Umbilical cord (tissue), 2 donors: ENCODE data around the gene RPL10A. TPM values are rescaled to one million over a fixed set of nuclear protein-coding genes. Genes with fewer than 3 reads are reported as not detected.
A peak's percentile ranks its signal among the peaks of the same experiment; 100 is the strongest.
"Not testable (repeated sequence)": the region's sequence is repeated elsewhere in the genome, so short reads cannot be mapped to it uniquely, and the experiment has no call there.

ENCODE experiments used
- DNase-seq: peaks from one replicate; pipeline ENCODE4 v3.0.0-alpha.2; 2015; ENCODE audit warnings: low spot score
- total RNA-seq: library from RNA; depleted of rRNA; stranded (reverse); fragments of >200 nt; gene quantifications from one replicate; pipeline ENCODE4 v1.2.3, GENCODE V29; 2014; ENCODE audit warnings: low replicate concordance; ENCODE audit not compliant: insufficient read depth

The RPL10A gene
- total RNA-seq: 2,541 TPM

DNA sequence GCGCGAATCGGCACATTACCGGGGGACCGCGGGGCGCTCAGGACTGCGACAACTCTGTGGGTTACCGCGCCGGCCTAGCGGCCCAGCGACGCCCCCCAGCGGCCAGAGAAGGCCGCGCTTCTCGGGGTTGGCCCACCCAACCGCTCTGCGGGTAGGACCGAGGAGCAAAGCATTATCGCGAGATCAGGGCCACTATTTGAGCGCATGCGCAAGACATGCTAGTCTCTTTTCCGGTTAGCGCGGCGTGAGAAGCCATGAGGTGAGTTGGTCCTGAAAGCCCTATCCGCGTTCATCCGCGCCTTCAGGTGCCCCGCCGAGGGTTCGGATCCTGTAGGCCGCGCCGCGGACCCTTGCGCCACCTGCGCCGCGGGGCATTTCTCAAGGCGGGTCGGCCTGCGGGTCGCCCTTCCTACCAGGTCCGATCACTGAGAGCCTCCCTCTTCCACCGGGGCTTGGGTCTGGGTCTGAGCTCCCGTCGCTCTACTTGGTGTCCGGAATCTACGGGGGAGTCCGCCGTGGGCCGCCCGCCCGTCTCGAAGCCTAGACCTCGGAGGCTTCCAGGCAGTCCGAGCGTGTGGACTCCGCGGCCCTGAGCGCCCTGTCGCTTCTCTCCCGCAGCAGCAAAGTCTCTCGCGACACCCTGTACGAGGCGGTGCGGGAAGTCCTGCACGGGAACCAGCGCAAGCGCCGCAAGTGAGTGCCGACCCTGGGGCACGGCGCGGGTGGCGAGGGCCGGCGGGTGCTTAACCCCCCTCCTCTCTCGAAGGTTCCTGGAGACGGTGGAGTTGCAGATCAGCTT is at the start of gene RPL10A:
TSS of gene RPL10A (plus strand) at position 221 of the 799 bp plus-strand sequence. CDS start at position 255, 34 bp downstream.
- DNase-seq: peak; percentile 98

GRCh38 chr6:35419417-35419816 is 48.8 kb upstream of the RPL10A start:
- DNase-seq: peak; percentile 30

GRCh38 chr6:35419961-35420360 is 48.2 kb upstream of the RPL10A start:
- DNase-seq: no peak

DNA sequence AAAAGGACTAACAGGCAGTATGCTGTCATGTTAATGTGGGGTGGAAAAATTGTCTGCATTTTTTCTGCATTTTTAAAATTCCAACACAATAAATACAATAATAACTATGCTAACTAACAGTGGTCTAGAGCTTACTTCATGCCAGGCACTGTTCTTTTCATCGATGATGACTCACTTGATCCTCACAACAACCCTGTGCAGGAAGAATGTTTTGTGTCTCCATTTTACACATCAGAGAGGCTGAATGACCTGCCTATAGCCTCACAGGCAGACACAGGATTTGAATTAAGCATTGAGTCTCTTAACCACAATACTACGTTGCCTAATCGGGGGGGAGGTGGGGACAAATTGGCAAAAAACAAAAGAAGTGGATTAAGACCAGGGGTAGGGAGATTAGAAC is 42.9 kb upstream of the RPL10A start:
- DNase-seq: peak; percentile 31

DNA sequence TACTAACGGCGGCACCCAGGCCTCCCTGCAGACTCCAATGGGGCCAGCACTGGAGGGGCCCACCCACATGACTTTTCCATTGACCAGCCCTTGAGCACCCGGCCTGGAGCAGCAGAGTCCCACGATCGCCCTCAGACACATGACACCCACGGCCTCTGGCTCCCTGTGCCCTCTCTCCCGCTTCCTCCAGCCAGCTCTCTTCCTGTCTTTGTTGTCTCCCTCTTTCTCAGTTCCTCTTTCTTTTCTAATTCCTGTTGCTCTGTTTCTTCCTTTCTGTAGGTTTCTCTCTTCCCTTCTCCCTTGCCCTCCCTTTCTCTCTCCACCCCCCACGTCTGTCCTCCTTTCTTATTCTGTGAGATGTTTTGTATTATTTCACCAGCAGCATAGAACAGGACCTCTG is 42.1 kb upstream of the RPL10A start:
- peak; percentile 14 for DNase-seq

DNA sequence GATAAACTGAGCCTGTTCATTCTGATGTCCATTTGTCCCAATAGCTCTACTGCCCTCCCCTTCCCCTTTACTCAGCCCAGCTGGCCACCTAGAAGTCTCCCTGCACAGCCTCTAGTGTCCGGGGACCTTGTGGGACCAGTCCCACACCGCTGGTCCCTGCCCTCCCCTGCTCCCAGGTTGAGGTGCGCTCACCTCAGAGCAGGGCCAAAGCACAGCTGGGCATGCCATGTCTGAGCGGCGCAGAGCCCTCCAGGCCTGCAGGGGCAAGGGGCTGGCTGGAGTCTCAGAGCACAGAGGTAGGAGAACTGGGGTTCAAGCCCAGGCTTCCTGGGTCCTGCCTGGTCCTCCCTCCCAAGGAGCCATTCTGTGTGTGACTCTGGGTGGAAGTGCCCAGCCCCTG is 40.8 kb upstream of the RPL10A start:
- DNase-seq: no peak

- DNase-seq: no peak
Observed at GRCh38 chr6:35427851-35428321, 40.3 kb upstream of the RPL10A start.

- DNase-seq: no peak
Observed at GRCh38 chr6:35428421-35429149, 39.6 kb upstream of the RPL10A start.

GRCh38 chr6:35429463-35429862 is 38.7 kb upstream of the RPL10A start:
- DNase-seq: no peak

GRCh38 chr6:35432291-35432690 is 35.9 kb upstream of the RPL10A start:
- DNase-seq: no peak

- not testable (repeated sequence) for DNase-seq
Observed at GRCh38 chr6:35432702-35433101, 35.5 kb upstream of the RPL10A start.

- DNase-seq: no peak
Observed at GRCh38 chr6:35435074-35435837, 32.9 kb upstream of the RPL10A start.

- no peak for DNase-seq
Observed at GRCh38 chr6:35436071-35436857, 31.9 kb upstream of the RPL10A start.

DNA sequence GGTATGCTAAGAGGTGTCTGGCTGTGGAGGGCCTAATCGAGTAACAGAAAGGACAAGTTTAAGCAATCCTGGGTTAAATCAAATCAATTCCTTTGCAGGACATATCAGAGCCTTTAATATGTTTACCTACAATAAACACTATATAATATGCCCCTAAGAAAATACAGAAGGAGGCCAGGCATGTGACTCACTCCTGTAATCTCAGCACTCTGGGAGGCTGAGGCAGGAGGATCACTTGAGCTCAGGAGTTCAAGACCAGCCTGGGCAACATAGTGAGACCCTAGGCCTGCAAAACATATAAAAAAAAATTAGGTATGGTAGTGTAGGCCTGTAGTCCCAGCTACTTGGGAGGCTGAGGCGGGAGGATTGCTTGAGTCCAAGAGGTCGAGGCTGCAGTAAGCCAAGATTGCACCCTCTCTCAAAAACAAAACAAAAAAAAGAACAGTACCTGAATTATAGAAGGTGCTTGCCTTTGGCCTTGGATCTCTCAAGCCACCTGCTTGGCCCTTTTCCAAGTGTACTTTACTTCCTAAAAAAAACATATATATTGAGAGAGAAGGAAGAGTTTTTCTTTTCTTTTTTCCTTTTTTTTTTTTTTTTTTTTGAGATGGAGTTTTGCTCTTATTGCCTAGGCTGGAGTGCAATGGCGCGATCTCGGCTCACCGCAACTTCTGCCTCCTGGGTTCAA is 29.7 kb upstream of the RPL10A start:
- DNase-seq: not testable (repeated sequence)

GRCh38 chr6:35439308-35439707 is 28.9 kb upstream of the RPL10A start:
- no peak for DNase-seq

- no peak for DNase-seq
Observed at GRCh38 chr6:35441205-35441604, 27.0 kb upstream of the RPL10A start.

DNA sequence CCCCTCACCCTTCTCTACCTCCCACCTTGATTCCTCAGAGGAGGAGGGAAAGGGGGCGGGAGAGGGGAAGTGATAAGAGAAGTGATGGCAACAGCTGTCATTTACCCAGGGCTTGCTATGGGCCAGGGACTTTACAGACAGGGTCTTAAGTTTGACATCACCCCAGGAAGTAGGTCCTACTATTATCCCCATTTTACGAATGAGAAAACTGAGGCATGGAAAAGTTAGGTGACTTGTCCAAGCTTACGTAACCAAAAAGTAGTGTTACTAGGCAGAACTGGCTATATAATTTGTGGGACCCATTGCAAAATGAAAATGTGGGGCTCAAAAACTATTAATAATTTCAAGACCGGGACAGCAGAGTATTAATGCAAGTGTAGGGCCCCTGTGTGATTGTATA is 26.6 kb upstream of the RPL10A start:
- no peak for DNase-seq

- no peak for DNase-seq
Observed at GRCh38 chr6:35442693-35443092, 25.5 kb upstream of the RPL10A start.

DNA sequence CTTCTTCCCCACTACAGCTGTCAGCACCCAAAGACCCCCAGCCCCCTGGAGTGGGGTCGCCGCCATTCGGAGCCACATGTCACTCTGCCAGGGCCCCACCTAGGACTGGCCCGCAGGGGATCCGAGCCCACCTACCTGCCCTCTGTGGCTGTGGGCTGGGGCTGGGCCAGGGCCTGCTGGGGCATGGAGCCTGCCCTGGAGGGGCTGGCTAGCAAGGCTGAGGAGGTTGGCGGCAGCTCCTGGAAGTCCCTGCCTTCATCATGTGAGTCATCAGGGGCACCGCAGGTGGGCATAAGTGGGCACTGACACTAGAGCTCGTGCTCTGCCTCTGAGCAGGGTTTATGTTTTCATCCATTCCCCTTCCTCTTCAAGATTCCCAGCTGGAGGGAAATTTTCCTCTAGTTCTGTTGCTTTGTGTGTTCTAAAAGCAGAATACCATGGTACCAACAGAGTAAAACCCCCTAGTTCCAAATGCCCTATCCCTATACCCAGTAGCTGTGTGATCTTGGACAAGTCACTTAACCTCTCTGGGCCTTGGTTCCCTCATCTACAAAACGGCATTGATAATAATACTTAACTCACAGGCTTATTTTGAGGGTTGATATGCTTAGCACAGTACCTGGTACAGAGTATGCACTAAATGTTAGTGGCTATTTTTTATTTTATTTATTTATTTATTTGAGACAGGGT is 24.7 kb upstream of the RPL10A start:
- no peak for DNase-seq

DNA sequence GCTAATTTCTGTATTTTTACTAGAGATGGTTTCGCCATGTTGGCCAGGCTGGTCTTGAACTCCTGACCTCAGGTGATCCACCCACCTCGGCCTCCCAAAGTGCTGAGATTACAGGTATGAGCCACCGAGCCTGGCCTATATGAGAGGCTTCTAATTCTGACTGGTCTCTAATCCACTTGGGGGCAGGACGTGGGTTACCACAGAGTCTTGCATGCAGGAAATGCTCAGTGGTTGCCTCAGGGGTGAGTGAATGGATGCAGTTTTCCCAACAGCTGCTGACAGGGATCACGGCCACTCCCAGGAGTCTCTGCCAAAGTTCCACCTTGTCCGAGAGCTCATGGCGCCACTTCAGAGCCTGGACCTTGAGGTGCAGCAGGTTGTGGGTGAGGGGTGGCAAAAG is 22.5 kb upstream of the RPL10A start:
- DNase-seq: no peak
